SU-DHL-6 (cell line): ENCODE results near the gene CASP10.

Source experiments
- H2AFZ ChIP-seq: fragments of 200-600 bp; sonication (generic); 2 replicates; pipeline ENCODE4 v1.6.1; 2014; ENCODE audit warnings: low read depth, mild to moderate bottlenecking, moderate library complexity, mixed read lengths, antibody characterized with exemption, low read length; ENCODE audit not compliant: severe bottlenecking
- H3F3A ChIP-seq: fragments of 200-600 bp; shearing (Covaris generic); 2 replicates; pipeline ENCODE4 v1.6.0; 2016; ENCODE audit warnings: antibody characterized with exemption, mild to moderate bottlenecking; ENCODE audit not compliant: insufficient read depth
- H3K27ac ChIP-seq: fragments of 200-600 bp; sonication (generic); 2 replicates; pipeline ENCODE4 v1.5.1; 2016; ENCODE audit warnings: low read depth, mild to moderate bottlenecking, low read length, moderate library complexity, mixed read lengths
- H3K27me3 ChIP-seq: fragments of 200-600 bp; sonication (generic), shearing (Covaris generic); 2 replicates; pipeline ENCODE4 v1.6.0; 2014; ENCODE audit warnings: mild to moderate bottlenecking, low read length
- H3K36me3 ChIP-seq: fragments of 200-600 bp; sonication (generic); 2 replicates; pipeline ENCODE4 v1.6.1; 2014; ENCODE audit warnings: mild to moderate bottlenecking, low read length, mixed read lengths
- H3K4me2 ChIP-seq: fragments of 300-600, 200-600 bp; shearing (Covaris generic), sonication (generic); 2 replicates; pipeline ENCODE4 v1.6.0; 2014; ENCODE audit warnings: low read length, low read depth, mild to moderate bottlenecking; ENCODE audit not compliant: poor library complexity, severe bottlenecking
- H3K4me3 ChIP-seq: fragments of 200-600 bp; sonication (generic); 2 replicates; pipeline ENCODE4 v1.5.1; 2014; ENCODE audit warnings: antibody characterized with exemption, low read length, mild to moderate bottlenecking, mixed read lengths; ENCODE audit not compliant: insufficient read depth, poor library complexity, severe bottlenecking
- H3K79me2 ChIP-seq: fragments of 200-600 bp; sonication (generic); 2 replicates; pipeline ENCODE4 v1.6.1; 2014; ENCODE audit warnings: mild to moderate bottlenecking, low read length, moderate library complexity; ENCODE audit not compliant: insufficient read depth
- H3K9ac ChIP-seq: fragments of 200-600 bp; sonication (generic); 2 replicates; pipeline ENCODE4 v1.7.0; 2014; ENCODE audit warnings: mild to moderate bottlenecking, low read length
- H3K9me2 ChIP-seq: fragments of 200-600 bp; sonication (generic); replicated peaks from 2 replicates; pipeline ENCODE4 v1.6.1; 2014; ENCODE audit warnings: low read length; ENCODE audit not compliant: insufficient read depth
- H3K9me3 ChIP-seq: fragments of 200-600 bp; sonication (generic); 2 replicates; pipeline ENCODE4 v1.6.1; 2014; ENCODE audit warnings: low read length, mixed read lengths; ENCODE audit not compliant: insufficient read depth
- H4K20me1 ChIP-seq: fragments of 200-600 bp; sonication (generic); 2 replicates; pipeline ENCODE4 v1.6.1; 2014; ENCODE audit warnings: low read depth, mild to moderate bottlenecking, antibody characterized with exemption, low read length, moderate library complexity, mixed read lengths
- EZH2phosphoT487 ChIP-seq: fragments of 200-600 bp; sonication (generic), shearing (Covaris generic); conservative IDR thresholded peaks from 2 replicates; pipeline ENCODE4 v1.6.1; 2018; ENCODE audit warnings: mild to moderate bottlenecking, antibody characterized with exemption, low read length, moderate library complexity, mixed read lengths
- TF ChIP-seq, protein P1 (sequence below): fragments of 200-600 bp; sonication (generic); IDR thresholded peaks from one replicate; pipeline ENCODE4 v1.5.1; 2017; ENCODE audit warnings: antibody characterized with exemption, mild to moderate bottlenecking, low read length, moderate library complexity; ENCODE audit not compliant: insufficient read depth, poor library complexity, severe bottlenecking

Gene CASP10

GRCh38 chr2:201275990-201276389 lies 93.0 kb downstream of the CASP10 start:
- Histone ChIP-seq H3K9ac (no peak overlapping the region), H3K36me3 (peaks cover 16% of the 10 kb centered on the region), H3F3A (no peaks in the 10 kb centered on the region), H3K4me2 (no peak overlapping the region), H3K27me3 (no peaks in the 10 kb centered on the region), H4K20me1 (no peaks in the 10 kb centered on the region), H3K9me3 (no peaks in the 10 kb centered on the region), H3K27ac (no peak overlapping the region), H3K79me2 (no peaks in the 10 kb centered on the region), H2AFZ (no peak overlapping the region), H3K9me2 (no peaks in the 10 kb centered on the region), H3K4me3 (no peak overlapping the region)
- no peak for TF ChIP-seq EZH2phosphoT487
- TF ChIP-seq, protein P1, sequence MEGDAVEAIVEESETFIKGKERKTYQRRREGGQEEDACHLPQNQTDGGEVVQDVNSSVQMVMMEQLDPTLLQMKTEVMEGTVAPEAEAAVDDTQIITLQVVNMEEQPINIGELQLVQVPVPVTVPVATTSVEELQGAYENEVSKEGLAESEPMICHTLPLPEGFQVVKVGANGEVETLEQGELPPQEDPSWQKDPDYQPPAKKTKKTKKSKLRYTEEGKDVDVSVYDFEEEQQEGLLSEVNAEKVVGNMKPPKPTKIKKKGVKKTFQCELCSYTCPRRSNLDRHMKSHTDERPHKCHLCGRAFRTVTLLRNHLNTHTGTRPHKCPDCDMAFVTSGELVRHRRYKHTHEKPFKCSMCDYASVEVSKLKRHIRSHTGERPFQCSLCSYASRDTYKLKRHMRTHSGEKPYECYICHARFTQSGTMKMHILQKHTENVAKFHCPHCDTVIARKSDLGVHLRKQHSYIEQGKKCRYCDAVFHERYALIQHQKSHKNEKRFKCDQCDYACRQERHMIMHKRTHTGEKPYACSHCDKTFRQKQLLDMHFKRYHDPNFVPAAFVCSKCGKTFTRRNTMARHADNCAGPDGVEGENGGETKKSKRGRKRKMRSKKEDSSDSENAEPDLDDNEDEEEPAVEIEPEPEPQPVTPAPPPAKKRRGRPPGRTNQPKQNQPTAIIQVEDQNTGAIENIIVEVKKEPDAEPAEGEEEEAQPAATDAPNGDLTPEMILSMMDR: no peak

DNA sequence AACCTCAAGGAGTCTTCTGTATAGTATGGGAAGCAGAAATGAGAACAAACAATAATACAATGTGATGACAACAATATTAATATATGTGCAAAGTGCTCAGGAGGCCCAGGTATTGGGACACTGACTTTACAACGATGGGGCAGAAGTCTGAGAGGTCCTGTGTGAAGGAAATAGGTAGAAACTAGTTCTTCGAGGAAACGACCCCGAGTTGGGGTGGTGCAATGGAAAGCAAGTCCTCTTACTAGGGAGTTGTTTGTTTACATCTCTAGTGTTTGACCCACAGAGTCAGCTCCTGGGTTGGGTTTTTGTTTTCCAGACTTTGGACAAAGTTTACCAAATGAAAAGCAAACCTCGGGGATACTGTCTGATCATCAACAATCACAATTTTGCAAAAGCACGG lies 93.6 kb downstream of the CASP10 start:
- H3K27me3 ChIP-seq: no peaks in the 10 kb centered on the region
- H3K9me3 ChIP-seq: no peaks in the 10 kb centered on the region
- H3K36me3 ChIP-seq: peaks cover 16% of the 10 kb centered on the region
- TF ChIP-seq, protein P1: no peak
- no peak for TF ChIP-seq EZH2phosphoT487
- H3F3A ChIP-seq: no peaks in the 10 kb centered on the region
- H3K4me3 ChIP-seq: no peak overlapping the region
- H4K20me1 ChIP-seq: no peaks in the 10 kb centered on the region
- no peak overlapping the region for H3K4me2 ChIP-seq
- H3K9me2 ChIP-seq: no peaks in the 10 kb centered on the region
- no peaks in the 10 kb centered on the region for H3K79me2 ChIP-seq
- H3K27ac ChIP-seq: no peak overlapping the region
- H2AFZ ChIP-seq: no peak overlapping the region
- no peak overlapping the region for H3K9ac ChIP-seq
